Skin epidermis (tissue), 12 donors: ENCODE results near the gene STXBP5L.
"Not testable (repeated sequence)": the region's sequence is repeated elsewhere in the genome, so short reads cannot be mapped to it uniquely, and the experiment has no call there.

Experiments
- H3K27ac ChIP-seq, 21 experiments: fragments of 200-600 bp; sonication (generic) in 11 of 21; one replicate each; pipeline ENCODE4 v1.5.0; 2020; ENCODE audit warnings: mild to moderate bottlenecking in 3 of 21, inconsistent platforms in 2 of 21, moderate library complexity in 2 of 21
- H3K4me3 ChIP-seq, 7 experiments: fragments of 200-600 bp; sonication (generic) in 2 of 7; one replicate each; pipeline ENCODE4 v1.5.0; 2020; ENCODE audit warnings: inconsistent platforms in 2 of 7, mild to moderate bottlenecking in 2 of 7, moderate library complexity in 1 of 7

STXBP5L gene

DNA sequence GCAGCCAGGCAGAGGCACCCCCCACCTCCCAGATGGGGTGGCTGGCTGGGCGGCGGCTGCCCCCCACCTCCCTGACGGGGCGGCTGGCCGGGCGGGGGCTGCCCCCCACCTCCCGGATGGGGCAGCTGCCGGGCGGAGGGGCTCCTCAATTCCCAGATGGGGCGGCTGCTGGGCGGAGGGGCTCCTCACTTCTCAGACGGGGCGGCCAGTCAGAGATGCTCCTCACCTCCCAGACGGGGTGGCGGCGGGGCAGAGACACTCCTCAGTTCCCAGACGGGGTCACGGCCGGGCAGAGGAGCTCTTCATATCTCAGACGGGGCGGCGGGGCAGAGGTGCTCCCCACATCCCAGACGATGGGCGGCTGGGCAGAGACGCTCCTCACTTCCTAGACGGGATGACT, 282.6 kb downstream of the STXBP5L start:
- not testable (repeated sequence) for H3K27ac ChIP-seq, H3K4me3 ChIP-seq

DNA sequence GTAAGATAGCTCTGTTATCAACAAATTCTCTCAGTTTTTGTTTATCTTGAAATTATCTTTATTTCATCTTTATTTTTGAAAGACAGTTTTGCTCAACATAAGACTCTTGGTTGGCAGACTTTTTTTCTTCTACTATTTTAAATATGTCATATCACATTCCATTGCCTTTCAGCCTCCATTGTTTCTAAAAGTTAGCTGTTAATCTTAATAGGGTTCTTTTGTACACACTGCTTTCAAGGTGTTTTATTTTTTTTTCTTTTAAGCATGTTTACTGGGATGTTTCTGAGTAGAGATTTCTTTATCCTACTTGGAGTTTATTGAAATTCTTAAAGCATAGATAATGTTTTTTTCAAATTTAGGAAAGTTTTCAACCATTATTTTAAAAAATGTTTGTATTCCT, 294.6 kb downstream of the STXBP5L start:
- H3K4me3 ChIP-seq, result no peak overlapping the region
- H3K27ac ChIP-seq, result no peak overlapping the region

DNA sequence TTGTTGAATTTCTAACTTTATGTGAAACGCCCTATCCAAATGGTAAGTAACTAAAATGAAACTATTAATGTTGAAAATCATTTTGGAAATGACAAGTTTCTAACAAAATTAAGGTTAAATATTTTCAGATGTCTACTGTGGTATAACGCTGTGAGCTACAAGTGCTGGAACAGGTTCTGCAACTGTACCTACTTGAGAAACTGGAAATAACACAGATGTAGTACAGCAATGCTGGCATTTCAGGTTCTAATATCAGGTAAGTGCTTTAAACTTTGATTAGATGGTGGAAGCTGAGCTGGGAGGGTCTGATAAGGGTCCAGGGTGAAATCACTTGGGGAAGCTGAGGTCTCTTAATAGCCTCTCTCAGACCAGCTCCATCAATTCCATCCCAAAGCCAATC, 315.1 kb downstream of the STXBP5L start:
- Histone ChIP-seq H3K4me3 (no peak overlapping the region), H3K27ac (no peak overlapping the region)

DNA sequence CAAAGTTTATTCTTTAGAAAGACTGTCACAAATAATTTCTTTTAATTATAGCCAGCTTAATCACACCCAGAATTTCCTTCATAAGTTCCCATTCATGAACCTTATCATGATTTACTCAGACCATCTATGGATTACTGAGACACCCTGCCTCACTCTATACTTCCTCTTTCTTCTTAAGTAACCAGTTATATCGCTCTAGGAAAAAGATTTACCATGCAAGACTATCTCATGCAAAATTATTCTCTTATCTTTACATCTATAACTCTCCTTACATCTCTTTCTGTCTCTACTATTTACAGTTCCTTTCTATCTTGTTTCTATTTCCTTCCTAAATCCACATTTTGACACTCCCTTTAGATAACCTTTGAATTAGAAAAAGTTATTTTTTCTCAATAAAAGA, 321.0 kb downstream of the STXBP5L start:
- Histone ChIP-seq H3K4me3 (no peak overlapping the region), H3K27ac (no peak overlapping the region)

DNA sequence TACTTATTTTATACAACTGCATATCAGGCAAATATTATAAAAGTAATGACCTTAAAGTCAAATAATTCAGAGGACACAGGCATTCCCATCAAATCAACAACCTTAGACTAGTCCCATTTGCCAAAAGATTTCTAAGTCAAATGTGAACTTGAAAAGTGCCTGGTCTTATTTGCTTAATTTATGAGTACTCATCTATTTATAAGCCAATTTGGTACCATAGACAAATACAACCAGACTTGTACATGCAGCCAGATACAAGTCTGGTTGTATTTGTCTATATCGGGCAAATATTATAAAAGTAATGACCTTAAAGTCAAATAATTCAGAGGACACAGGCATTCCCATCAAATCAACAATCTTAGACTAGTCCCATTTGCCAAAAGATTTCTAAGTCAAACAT, 322.2 kb downstream of the STXBP5L start:
- not testable (repeated sequence) for H3K4me3 ChIP-seq, H3K27ac ChIP-seq

DNA sequence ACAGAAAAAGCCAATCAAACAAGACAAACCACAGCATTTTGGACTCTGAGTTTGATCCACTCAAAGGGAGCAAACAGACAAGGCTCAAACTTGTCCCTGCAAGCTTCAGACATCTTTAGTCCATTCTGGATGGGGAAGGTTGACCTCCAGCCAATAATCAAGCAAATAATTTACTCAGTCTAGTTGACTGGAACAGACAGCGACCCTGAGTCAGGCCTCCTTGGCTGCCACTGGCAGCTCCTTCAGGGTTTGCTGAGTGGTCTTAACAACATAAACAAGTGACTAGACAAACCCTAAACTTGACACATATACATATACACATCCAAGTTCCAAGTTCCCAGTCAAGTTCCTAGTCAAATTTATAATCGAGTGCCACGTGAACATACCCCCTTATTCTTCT, 323.9 kb downstream of the STXBP5L start:
- Histone ChIP-seq H3K4me3 (no peak overlapping the region), H3K27ac (no peak overlapping the region)

DNA sequence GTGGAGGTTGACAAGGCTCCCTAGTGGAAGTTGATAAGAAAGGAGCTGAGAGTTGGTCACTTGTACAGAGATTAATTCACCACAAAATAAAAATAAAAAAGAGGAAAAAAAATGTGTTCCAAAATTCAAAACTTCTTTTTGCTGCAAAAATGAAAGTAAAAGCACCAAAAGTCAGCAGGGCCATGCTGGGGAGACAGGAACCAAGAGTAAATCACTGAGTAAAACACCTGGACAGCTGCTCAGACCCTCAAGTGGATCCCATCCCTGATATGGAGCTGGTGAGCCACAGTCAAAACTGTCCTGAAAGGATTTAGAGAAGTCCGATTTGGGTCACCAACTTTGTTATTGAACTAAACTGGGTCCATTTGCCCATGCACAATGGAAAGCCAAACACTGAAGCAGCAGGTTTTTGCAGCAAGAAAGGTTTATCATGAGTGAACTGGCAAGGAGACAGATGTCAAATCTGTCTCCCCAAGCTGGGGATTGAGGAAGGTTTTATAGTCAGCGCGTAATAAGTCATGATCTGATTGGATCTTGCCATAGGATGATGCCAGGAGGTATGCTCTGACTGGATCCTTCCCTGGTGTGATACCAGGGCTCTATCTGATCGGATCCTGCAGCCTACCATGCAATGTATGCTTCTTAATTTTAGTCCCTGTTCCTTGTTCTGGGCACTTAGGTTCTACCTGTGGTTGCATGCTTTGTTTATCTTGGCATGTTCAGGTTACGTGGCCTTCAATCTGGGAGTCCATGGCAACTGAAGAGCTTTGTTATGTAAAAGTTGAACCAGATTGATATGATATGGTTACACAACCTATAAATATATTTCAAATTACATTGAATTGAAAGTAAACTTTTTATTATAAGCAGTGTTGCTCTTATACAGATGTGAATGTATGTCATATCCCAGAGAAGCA, 324.6 kb downstream of the STXBP5L start:
- Histone ChIP-seq H3K27ac (no peak overlapping the region), H3K4me3 (no peak overlapping the region)

DNA sequence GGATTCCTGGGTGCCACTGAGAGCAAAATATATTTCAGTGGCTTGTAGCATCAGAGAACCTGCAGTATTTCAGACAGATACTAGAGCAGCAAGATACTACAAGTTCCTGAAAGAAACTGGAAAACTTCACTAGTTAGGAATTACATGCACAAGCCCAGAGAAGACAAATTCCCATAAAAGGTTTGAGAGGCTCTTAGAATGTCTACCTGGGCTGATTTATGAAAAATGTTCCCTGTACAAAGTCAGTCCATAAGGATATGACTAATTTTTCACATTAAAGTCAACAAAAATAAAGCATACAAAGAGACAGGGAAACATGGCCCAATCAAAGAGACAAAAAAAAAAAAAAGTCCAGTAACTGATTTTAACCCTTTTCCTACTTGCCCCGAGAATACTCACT, 335.2 kb downstream of the STXBP5L start:
- no peak overlapping the region for H3K27ac ChIP-seq
- H3K4me3 ChIP-seq, result no peak overlapping the region

DNA sequence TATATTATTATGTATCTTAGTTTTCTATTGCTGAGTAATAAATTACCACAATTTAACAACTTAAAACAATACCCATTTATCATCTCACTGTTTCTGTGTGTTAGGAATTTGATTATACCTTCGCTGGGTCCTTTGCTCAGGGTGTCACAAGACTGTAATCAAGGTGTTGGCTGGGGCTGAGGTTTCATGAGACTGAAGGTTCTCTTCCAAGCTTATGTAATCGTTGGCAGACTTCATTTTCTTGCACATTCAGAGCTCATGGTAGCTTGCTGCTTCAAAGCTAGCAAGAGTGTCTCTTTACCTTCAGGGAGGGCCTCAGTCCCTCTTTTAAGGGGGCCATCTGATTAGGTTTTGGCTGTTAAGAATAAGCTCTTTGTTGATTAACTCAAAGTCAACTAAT, 344.7 kb downstream of the STXBP5L start:
- Histone ChIP-seq H3K27ac (no peak overlapping the region), H3K4me3 (no peak overlapping the region)

DNA sequence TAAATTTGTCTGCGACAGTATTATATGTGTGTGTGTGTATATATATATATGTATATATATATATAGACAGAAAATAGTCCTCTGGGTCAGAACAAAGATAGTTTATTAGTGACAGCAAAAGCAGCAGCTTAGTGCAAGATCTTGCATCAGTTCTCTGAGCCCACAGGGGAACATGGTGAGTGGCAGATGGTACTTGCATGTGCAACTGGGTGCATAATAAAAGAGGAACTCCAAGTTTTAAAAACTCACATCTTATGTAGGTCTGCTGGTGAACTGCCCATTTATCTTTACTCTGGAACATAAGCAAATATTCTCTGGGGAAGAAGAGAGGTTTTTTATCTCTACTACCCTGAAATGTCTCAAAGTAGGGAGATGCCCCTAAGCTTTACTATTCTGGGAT, 361.4 kb downstream of the STXBP5L start:
- Histone ChIP-seq H3K27ac (no peak overlapping the region), H3K4me3 (no peak overlapping the region)

DNA sequence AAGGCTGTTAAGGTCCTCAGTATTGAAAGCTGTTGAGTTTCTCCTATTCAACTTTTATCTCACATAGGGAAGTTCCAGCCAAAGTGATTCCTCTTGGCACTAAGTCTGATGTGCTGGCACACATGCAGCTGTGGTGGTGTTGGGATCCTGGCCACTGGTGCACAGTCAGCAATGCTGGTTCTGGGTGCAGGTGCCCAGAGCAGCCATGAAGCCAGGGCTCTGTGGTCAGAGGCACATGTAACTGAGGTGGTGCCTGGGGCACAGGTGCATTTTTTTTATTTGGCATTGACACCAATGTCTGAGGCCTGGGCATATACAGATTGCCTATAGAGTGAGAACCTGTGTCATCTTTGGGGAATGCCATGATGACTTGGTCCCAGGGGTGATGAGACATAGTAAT, 366.4 kb downstream of the STXBP5L start:
- no peak overlapping the region for H3K4me3 ChIP-seq
- H3K27ac ChIP-seq, result no peak overlapping the region

DNA sequence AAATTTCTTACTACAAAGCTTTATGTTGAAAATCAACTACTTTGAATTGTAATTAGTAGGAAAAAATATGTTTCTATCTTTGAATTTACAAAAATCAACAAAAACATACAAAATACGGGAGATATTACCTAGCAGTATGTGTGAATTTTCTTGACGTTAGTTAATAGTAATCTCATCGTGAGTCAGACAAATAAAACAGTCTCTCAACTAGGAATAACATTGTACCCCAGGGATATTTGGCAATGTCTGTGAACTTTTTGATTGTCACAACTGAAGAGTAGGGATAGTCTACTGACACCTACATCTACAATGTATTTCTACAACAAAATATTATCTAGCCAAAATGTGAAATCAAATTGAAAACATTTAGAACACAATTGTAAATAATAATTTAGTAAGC, 387.4 kb downstream of the STXBP5L start:
- no peak overlapping the region for H3K4me3 ChIP-seq
- no peak overlapping the region for H3K27ac ChIP-seq

DNA sequence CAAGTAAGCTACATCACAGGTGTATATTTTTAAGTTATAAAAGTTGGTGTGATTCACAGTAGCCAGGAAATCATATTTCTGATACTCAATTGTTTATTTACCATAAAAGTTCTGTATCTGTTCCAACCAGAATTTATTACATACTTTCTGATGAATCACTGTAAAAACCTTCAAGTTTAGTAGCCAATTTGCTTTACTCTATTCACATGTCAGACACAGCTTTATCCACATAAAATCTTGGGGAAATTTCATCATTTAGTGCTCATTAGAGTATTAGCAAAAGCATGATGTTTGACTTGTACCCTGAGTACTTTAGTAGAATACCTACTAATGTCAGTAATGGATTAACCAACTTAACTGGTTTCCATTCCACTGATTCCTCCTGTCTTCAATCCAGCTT, 388.0 kb downstream of the STXBP5L start:
- Histone ChIP-seq H3K27ac (no peak overlapping the region), H3K4me3 (no peak overlapping the region)

DNA sequence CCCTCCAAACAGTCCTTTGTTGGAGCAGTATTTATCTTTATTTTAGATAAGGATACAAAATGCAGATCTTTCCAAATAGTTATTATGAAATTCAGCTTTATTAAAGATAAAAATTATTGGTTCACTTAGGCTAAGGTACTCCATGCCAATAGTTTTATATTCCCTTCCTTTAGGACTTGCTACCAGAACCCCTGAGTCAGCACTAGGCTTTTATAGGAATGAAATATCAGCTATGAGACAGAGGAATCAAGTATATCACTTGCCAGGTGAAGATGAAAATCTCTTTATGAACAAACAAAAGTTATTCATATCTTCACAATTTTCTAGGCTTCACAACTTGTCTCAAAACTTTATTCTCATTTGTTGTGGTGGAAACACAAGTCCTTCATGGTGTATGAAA, 416.3 kb downstream of the STXBP5L start:
- Histone ChIP-seq H3K27ac (no peak overlapping the region), H3K4me3 (no peak overlapping the region)

DNA sequence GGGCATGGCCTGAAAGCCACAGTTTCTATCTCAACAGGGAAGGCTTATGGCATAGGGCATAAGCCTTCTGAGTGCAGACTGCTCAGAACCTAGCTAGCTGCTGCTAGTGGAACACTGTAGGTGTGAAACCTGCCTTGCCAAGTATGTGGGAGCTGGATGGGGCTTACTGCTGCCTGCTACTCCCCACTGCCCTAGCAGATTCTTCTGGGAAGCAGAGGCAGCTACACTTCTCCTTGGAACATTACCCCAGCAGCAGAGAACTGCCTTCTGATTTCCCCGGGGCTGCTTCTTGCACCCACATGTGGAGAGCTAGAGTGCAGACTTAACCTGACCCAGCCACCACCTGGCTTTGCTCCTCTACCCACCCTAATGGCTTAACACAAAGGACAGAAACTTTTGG, 422.1 kb downstream of the STXBP5L start:
- H3K4me3 ChIP-seq, result no peak overlapping the region
- no peak overlapping the region for H3K27ac ChIP-seq

DNA sequence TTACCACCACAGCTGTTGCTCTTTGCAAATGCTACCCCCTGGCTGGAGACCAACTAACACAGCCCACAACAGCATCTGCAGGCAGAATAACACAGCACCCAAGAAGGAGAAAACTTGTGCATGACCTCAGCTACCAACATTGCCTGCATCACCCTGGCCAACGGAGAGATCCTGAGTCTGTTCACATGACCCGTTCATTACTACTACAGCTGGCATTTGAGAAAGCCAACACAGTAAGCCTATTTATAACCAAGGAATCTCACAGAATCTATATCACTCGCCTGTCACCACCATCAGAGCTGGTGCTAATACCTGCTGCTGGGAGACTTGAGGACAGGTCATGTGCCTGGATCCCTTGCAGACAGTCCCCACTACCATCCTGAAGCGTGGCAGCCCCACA, 422.6 kb downstream of the STXBP5L start:
- Histone ChIP-seq H3K27ac (no peak overlapping the region), H3K4me3 (no peak overlapping the region)

DNA sequence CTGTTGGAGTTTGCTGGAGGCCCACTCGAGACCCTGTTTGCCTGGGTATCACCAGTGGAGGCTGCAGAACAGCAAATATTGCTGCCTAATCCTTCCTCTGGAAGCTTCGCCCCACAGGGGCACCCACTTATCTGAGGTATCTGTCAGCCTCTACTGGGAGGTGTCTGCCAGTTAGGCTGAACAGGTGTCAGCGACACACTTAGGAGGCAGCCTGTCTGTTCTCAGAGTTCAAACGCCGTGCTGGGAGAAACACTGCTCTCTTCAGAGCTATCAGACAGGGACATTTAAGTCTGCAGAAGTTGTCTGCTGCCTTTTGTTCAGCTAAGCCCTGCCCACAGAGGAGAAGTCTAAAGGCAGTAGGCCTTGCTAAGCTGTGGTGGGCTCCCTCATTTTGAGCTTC, 448.0 kb downstream of the STXBP5L start:
- not testable (repeated sequence) for H3K4me3 ChIP-seq, H3K27ac ChIP-seq

DNA sequence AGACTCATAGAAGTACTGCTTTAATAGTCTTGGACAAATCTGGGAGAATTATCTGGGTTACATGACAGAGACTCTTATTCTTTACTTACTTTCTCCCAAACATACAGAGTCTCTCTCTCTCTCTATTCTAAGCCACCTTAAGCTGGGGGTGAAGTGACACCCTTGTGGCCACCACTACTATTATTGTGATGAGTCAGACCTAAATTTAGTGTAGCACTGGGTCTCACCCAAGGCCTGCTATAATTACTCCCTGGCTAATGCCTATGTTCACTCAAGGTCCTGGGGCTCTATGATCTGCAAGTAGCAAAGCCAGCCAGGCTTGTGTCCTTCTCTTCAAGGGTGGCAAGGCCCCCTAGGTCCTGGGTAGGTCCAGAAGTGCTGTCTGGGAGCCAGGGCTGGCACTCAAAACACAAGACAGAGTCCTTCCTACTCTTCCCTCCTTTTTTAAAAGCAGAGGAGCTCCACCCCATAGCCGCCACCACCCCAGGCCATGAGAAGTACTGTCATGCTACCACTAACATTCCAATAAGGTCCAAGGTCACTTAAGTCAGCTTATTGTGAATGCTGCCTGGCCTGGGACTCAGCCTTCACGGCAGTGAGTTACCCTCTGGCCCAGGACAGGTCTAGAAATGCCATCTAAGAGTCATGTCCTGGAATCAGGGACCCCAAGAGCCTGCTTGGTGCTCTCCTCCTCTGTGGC, 454.2 kb downstream of the STXBP5L start:
- Histone ChIP-seq H3K27ac (no peak overlapping the region), H3K4me3 (no peak overlapping the region)

DNA sequence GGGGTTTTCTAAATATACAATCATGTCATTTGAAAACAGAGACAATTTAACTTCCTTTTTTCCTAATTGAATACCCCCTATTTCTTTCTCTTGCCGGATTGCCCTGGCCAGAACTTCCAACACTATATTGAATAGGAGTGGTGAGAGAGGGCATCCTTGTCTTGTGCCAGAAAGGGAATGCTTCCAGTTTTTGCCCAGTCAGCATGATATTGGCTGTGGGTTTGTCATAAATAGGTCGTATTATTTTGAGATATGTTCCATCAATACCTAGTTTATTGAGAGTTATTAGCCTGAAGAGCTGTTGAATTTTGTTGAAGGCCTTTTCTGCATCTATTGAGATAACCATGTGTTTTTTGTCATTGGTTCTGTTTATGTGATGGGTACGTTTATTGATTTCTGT, 480.3 kb downstream of the STXBP5L start:
- H3K4me3 ChIP-seq, H3K27ac ChIP-seq: not testable (repeated sequence)

DNA sequence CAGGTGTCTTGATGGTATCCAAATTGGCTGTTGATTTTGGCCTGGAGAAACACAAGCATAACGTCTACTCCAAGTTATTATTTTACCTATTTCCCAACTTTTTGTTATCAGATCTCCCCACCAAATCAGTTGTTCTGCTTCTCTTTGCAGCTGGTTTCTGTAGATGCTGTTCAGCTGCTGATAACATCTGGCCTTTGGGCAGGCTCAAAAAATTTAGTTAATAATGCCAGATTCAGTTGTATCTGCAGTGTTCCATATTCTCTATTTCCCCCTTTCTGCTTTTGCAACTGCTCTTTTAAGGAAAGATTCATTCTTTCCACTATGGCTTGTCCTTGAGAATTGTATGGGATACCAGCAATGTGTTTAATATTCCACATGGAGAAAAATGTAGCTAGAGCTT, 488.0 kb downstream of the STXBP5L start:
- H3K4me3 ChIP-seq, H3K27ac ChIP-seq: not testable (repeated sequence)

DNA sequence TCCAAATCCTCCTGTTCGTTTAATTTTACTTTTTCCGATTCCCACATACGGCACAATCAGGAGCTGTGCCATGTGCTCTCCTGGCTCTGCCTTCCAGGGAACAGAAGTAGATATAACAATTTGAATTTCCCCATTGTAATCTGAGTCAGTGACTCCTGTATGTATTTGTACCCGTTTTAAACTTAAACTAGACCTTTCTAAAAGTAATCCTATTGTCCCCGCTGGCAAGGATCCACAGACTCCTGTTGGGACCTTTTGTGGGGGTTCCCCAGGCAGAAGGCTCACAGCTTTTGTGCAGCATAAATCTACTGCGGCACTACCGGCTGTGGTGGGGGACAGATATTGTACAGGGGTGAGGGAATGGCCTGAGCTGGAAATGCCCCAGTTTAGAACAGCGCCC, 490.0 kb downstream of the STXBP5L start:
- H3K27ac ChIP-seq, H3K4me3 ChIP-seq: not testable (repeated sequence)
